HEK293 (cell line): ENCODE data around the gene SUPT3H.

Experiments used
- CTCF ChIA-PET: fragments of 350-600 bp; formaldehyde crosslinking; extraction: SDS; loops from one replicate; lab custom pipeline; 2021; ENCODE audit warnings: antibody characterized with exemption; lab: Yijun Ruan, JAX
- POLR2A ChIA-PET: fragments of 300-600 bp; formaldehyde crosslinking; extraction: SDS; loops from one replicate; lab custom pipeline; 2020; ENCODE audit warnings: antibody characterized with exemption, inconsistent platforms; lab: Yijun Ruan, JAX
- H3K27ac ChIP-seq: fragments of 200-500 bp; sonication (Bioruptor generic); 2 replicates; pipeline ENCODE4 v1.5.1; 2014; ENCODE audit warnings: low read depth, low read length, control low read depth, inconsistent platforms; ENCODE audit errors: extremely low read depth
- H3K36me3 ChIP-seq, 2 experiments: fragments of 200-500 bp in 1 of 2; sonication (Bioruptor generic) in 1 of 2; 1 replicate in 1 of 2; 2 replicates in 1 of 2; pipeline ENCODE4 v1.5.1; 2014 to 2017; ENCODE audit warnings: inconsistent platforms in 2 of 2, low read length in 2 of 2; ENCODE audit not compliant: control insufficient read depth in 2 of 2, insufficient read depth in 1 of 2
- H3K4me1 ChIP-seq: fragments of 200-500 bp; sonication (Bioruptor generic); 2 replicates; pipeline ENCODE4 v1.5.1; 2014; ENCODE audit warnings: mild to moderate bottlenecking, low read length, inconsistent platforms; ENCODE audit not compliant: control insufficient read depth, insufficient read depth
- H3K4me3 ChIP-seq: 2 replicates; pipeline ENCODE4 v1.5.1; 2011; ENCODE audit warnings: low read depth, mild to moderate bottlenecking, control low read depth, low read length, moderate library complexity
- H3K9me3 ChIP-seq: fragments of 200-500 bp; sonication (Bioruptor generic); 2 replicates; pipeline ENCODE4 v1.5.1; 2014; ENCODE audit warnings: low read depth, low read length, inconsistent platforms; ENCODE audit not compliant: control insufficient read depth, insufficient read depth
- HOXA7 ChIP-seq: sonication (generic); formaldehyde crosslinking; IDR thresholded peaks from 2 replicates; pipeline ENCODE4 v1.8.1; 2022; ENCODE audit warnings: missing genetic modification reagents, borderline replicate concordance
- KLF16 ChIP-seq: fragments of 450-650 bp; formaldehyde crosslinking; IDR thresholded peaks from 2 replicates; pipeline ENCODE4 v1.5.1; 2017; ENCODE audit warnings: missing biosample characterization, missing genetic modification characterization
- KLF7 ChIP-seq: fragments of 450-650 bp; formaldehyde crosslinking; IDR thresholded peaks from 2 replicates; pipeline ENCODE4 v1.5.1; 2016; ENCODE audit warnings: missing biosample characterization, missing genetic modification characterization, borderline replicate concordance
- KLF8 ChIP-seq: fragments of 450-650 bp; formaldehyde crosslinking; IDR thresholded peaks from 2 replicates; pipeline ENCODE4 v1.5.1; 2016; ENCODE audit warnings: missing biosample characterization, missing genetic modification characterization
- PRDM1 ChIP-seq: fragments of 450-650 bp; formaldehyde crosslinking; IDR thresholded peaks from 2 replicates; pipeline ENCODE4; 2016; ENCODE audit warnings: missing biosample characterization, missing genetic modification characterization
- PRDM4 ChIP-seq: fragments of 450-650 bp; formaldehyde crosslinking; IDR thresholded peaks from 2 replicates; pipeline ENCODE4 v1.5.1; 2017; ENCODE audit warnings: missing biosample characterization, missing genetic modification characterization
- YY1 ChIP-seq: fragments of 450-650 bp; formaldehyde crosslinking; IDR thresholded peaks from 2 replicates; pipeline ENCODE4 v1.5.1; 2018; ENCODE audit warnings: missing biosample characterization, missing genetic modification characterization
- ZBTB44 ChIP-seq: fragments of 450-650 bp; IDR thresholded peaks from 2 replicates; pipeline ENCODE4 v1.5.1; 2018; ENCODE audit warnings: missing biosample characterization, mild to moderate bottlenecking, missing genetic modification characterization
- ZBTB6 ChIP-seq: fragments of 450-650 bp; formaldehyde crosslinking; IDR thresholded peaks from 2 replicates; pipeline ENCODE4 v1.5.1; 2017; ENCODE audit warnings: missing biosample characterization, missing genetic modification characterization
- ZNF155 ChIP-seq: fragments of 450-650 bp; formaldehyde crosslinking; IDR thresholded peaks from 2 replicates; pipeline ENCODE4 v1.5.1; 2016; ENCODE audit warnings: missing biosample characterization, missing genetic modification characterization
- ZNF26 ChIP-seq: fragments of 450-650 bp; formaldehyde crosslinking; IDR thresholded peaks from 2 replicates; pipeline ENCODE4 v1.5.1; 2016; ENCODE audit warnings: missing biosample characterization, missing genetic modification characterization
- ZNF274 ChIP-seq, 2 experiments: fragments of 200-500 bp in 1 of 2; fragments of 450-650 bp in 1 of 2; sonication (Bioruptor generic) in 1 of 2; formaldehyde crosslinking in 1 of 2; IDR thresholded peaks; 2 replicates each; pipeline versions ENCODE4 v1.5.1 to v1.6.1; 2014 to 2016; ENCODE audit warnings: borderline replicate concordance in 1 of 2, inconsistent platforms in 1 of 2, low read length in 1 of 2, missing biosample characterization in 1 of 2, missing genetic modification characterization in 1 of 2
- ZNF362 ChIP-seq: fragments of 450-650 bp; formaldehyde crosslinking; IDR thresholded peaks from 2 replicates; pipeline ENCODE4 v1.5.1; 2016; ENCODE audit warnings: missing biosample characterization, missing genetic modification characterization
- ZNF518A ChIP-seq: fragments of 450-650 bp; formaldehyde crosslinking; conservative IDR thresholded peaks from 2 replicates; pipeline ENCODE4 v1.5.1; 2016; ENCODE audit warnings: low read depth, missing biosample characterization, missing genetic modification characterization
- ZNF521 ChIP-seq: fragments of 450-650 bp; formaldehyde crosslinking; IDR thresholded peaks from 2 replicates; pipeline ENCODE4 v1.5.1; 2017; ENCODE audit warnings: missing biosample characterization, mild to moderate bottlenecking, missing genetic modification characterization
- ZNF610 ChIP-seq: fragments of 450-650 bp; formaldehyde crosslinking; IDR thresholded peaks from 2 replicates; pipeline ENCODE4 v1.5.1; 2016; ENCODE audit warnings: missing biosample characterization, missing genetic modification characterization, borderline replicate concordance
- ZNF639 ChIP-seq: fragments of 450-650 bp; formaldehyde crosslinking; IDR thresholded peaks from 2 replicates; pipeline ENCODE4 v1.5.1; 2016; ENCODE audit warnings: missing biosample characterization, missing genetic modification characterization
- ZNF658 ChIP-seq: fragments of 450-650 bp; formaldehyde crosslinking; IDR thresholded peaks from 2 replicates; pipeline ENCODE4; 2016; ENCODE audit warnings: missing biosample characterization, missing genetic modification characterization

The SUPT3H gene

GRCh38 chr6:44869321-44869897 is 508.3 kb downstream of the SUPT3H start:
- POLR2A ChIA-PET, result no interaction called here
- H3K9me3 ChIP-seq, result no peaks in the 10 kb centered on the region
- H3K36me3 ChIP-seq, result no peaks in the 10 kb centered on the region
- TF ChIP-seq ZBTB6, result no peak
- no peak for TF ChIP-seq ZNF362 (tag by site-specific recombination)
- TF ChIP-seq ZNF521 (tag by site-specific recombination), result no peak
- CTCF ChIA-PET, result no interaction called here
- no peaks in the 10 kb centered on the region for H3K4me1 ChIP-seq
- no peak overlapping the region for H3K4me3 ChIP-seq
- no peak overlapping the region for H3K27ac ChIP-seq

- TF ChIP-seq ZNF274 (IDR thresholded peaks at IDR 0.05; ENCODE audit: low read length) (no peak), ZNF274 (tag by site-specific recombination; IDR thresholded peaks at IDR 0.05; ENCODE audit: borderline replicate concordance) (no peak), KLF16 (no peak), ZNF518A (tag by site-specific recombination) (no peak), ZNF610 (tag by site-specific recombination) (no peak), ZNF26 (no peak), PRDM1 (tag by site-specific recombination) (no peak), PRDM4 (tag by site-specific recombination) (no peak), ZNF155 (tag by site-specific recombination) (no peak), ZNF639 (tag by site-specific recombination) (no peak), ZBTB44 (no peak), YY1 (tag by site-specific recombination) (no peak), ZNF658 (tag by site-specific recombination) (no peak), HOXA7 (CRISPR knock-in tag) (no peak), KLF8 (no peak), KLF7 (tag by site-specific recombination) (no peak)
- ChIA-PET POLR2A (no interaction called here), CTCF (no interaction called here)
- Histone ChIP-seq H3K9me3 (no peaks in the 10 kb centered on the region), H3K27ac (no peak overlapping the region), H3K4me3 (no peak overlapping the region), H3K36me3 (no peaks in the 10 kb centered on the region), H3K4me1 (no peaks in the 10 kb centered on the region)
Measured at GRCh38 chr6:44868910-44869309, 508.8 kb downstream of the SUPT3H start.
